NT2/D1 (cell line): ENCODE data around the gene NFIA.

Experiments used
- YY1 ChIP-seq: IDR thresholded peaks from 2 replicates; pipeline ENCODE4 v1.6.1; 2011; ENCODE audit not compliant: insufficient read length, insufficient read depth
- ZNF274 ChIP-seq: IDR thresholded peaks from 2 replicates; pipeline ENCODE4 v1.6.1; 2011; ENCODE audit warnings: mild to moderate bottlenecking, low read depth, low read length

DNA sequence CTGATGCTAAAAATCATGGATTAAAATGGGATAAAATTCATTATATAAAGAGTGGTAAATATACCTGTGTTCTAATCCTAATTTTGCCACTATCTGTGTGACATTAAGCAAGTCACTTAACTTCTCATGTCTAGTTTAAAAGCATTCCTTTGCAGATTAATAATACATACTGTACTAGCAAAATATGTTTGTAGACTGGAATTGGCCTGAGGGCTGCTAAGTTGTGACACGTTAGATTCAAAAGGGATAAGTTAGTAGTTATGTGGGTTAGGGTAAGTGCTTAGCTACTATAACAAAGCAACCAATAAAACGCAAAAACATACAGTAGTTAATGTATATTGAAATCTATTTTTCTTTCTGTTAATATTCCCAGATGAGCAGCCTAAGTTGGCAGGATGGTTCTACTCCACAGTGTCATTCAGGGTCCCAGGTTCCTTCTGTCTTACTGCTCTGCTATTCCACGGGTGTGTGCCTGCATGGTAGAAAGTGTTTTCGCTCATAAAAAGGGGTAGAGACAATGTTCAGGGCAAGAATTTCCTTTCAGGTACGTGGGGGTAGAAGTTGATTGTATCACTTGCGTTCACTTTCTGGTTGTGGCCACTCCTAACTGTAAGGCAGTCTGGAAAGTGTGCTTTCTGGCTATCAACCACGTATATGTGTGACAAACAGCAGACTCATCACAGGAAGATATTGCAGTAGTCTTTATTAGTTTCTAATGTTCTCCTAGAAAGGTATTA, 239.8 kb downstream of the NFIA start:
- TF ChIP-seq YY1 (no peak), ZNF274 (no peak)
